H1 (cell line): ENCODE data around the gene LRP8. TPM values are rescaled to one million over a fixed set of nuclear protein-coding genes. Genes with fewer than 3 reads are reported as not detected.

Experiments
- CTCF ChIA-PET: fragments of 300-600 bp; sonication (Branson Sonifier 250); formaldehyde crosslinking; loops from one replicate; lab custom pipeline; 2021; ENCODE audit not compliant: partially characterized antibody; lab: Charles Lee
- POLR2A ChIA-PET: fragments of 300-600 bp; sonication (Branson Sonifier 250); formaldehyde crosslinking; loops from one replicate; lab custom pipeline; 2021; ENCODE audit warnings: inconsistent platforms; ENCODE audit not compliant: partially characterized antibody; lab: Charles Lee
- DNase-seq, 2 experiments: peaks; one replicate each; pipeline versions ENCODE4 v3.0.0 to v3.0.0-alpha.2; 2010 to 2022; ENCODE audit warnings: low spot score in 2 of 2, low read depth in 1 of 2, mixed read lengths in 1 of 2
- FAIRE-seq: peaks from 2 replicates; lab custom pipeline; 2011; peaks lifted over from hg19 to GRCh38; lab: Jason Lieb, UNC
- H2AFZ ChIP-seq: 2 replicates; pipeline ENCODE4 v1.8.1; 2012; ENCODE audit warnings: low read length, inconsistent platforms
- H2AK5ac ChIP-seq: 2 replicates; pipeline ENCODE4 v1.6.1; 2013; ENCODE audit warnings: low read depth, low read length
- H2BK120ac ChIP-seq: replicated peaks from 2 replicates; pipeline ENCODE3; 2013; ENCODE audit warnings: low read depth, low read length, inconsistent platforms
- H2BK12ac ChIP-seq: 2 replicates; pipeline ENCODE4 v1.6.1; 2013; ENCODE audit warnings: low read depth, low read length
- H2BK15ac ChIP-seq: 2 replicates; pipeline ENCODE4 v1.6.1; 2013; ENCODE audit warnings: low read length
- H2BK20ac ChIP-seq: 2 replicates; pipeline ENCODE4 v1.6.1; 2013; ENCODE audit warnings: low read length
- H2BK5ac ChIP-seq: 2 replicates; pipeline ENCODE4 v1.6.1; 2013; ENCODE audit warnings: low read depth, low read length
- H3K14ac ChIP-seq: 2 replicates; pipeline ENCODE4 v1.6.1; 2013; ENCODE audit warnings: inconsistent platforms; ENCODE audit not compliant: insufficient read length
- H3K18ac ChIP-seq: 2 replicates; pipeline ENCODE4 v1.6.1; 2013; ENCODE audit warnings: low read length; ENCODE audit errors: extremely low read depth
- H3K23ac ChIP-seq: 2 replicates; pipeline ENCODE4 v1.6.1; 2013; ENCODE audit warnings: inconsistent platforms; ENCODE audit not compliant: insufficient read length
- H3K23me2 ChIP-seq: 2 replicates; pipeline ENCODE4 v1.6.1; 2013; ENCODE audit warnings: low read depth, low read length
- H3K27ac ChIP-seq: 2 replicates; pipeline ENCODE4 v1.6.1; 2011; ENCODE audit warnings: low read depth, low read length, inconsistent platforms
- H3K27me3 ChIP-seq, 4 experiments: replicated peaks in 1 of 4; 1 replicate in 1 of 4; 2 replicates in 3 of 4; pipeline versions ENCODE4 v1.6.1 to v1.8.1; 2011 to 2013; ENCODE audit warnings: low read length in 3 of 4, mild to moderate bottlenecking in 3 of 4, inconsistent platforms in 2 of 4, mixed read lengths in 2 of 4, moderate library complexity in 1 of 4; ENCODE audit not compliant: control insufficient read depth in 3 of 4, insufficient read depth in 3 of 4; ENCODE audit errors: extremely low read depth in 1 of 4
- H3K36me3 ChIP-seq, 4 experiments: 2 replicates each; pipeline versions ENCODE4 v1.6.1 to v1.8.1; 2011 to 2013; ENCODE audit warnings: mild to moderate bottlenecking in 4 of 4, low read length in 3 of 4, moderate library complexity in 2 of 4, control low read depth in 1 of 4, inconsistent platforms in 1 of 4; ENCODE audit not compliant: insufficient read depth in 4 of 4, control insufficient read depth in 2 of 4
- H3K4ac ChIP-seq: replicated peaks from 2 replicates; pipeline ENCODE3; 2013; ENCODE audit warnings: low read length, low read depth, mixed read lengths, inconsistent platforms; ENCODE audit not compliant: insufficient read length
- H3K4me1 ChIP-seq, 4 experiments: replicated peaks in 1 of 4; 1 replicate in 1 of 4; 2 replicates in 3 of 4; pipeline versions ENCODE4 v1.6.1 to v1.8.1; 2011 to 2013; ENCODE audit warnings: low read length in 3 of 4, inconsistent platforms in 2 of 4, mixed read lengths in 1 of 4; ENCODE audit not compliant: insufficient read depth in 4 of 4, control insufficient read depth in 3 of 4
- H3K4me2 ChIP-seq, 2 experiments: 2 replicates each; pipeline versions ENCODE4 v1.6.1 to v1.8.1; 2011 to 2013; ENCODE audit warnings: low read depth in 2 of 2, low read length in 2 of 2, control low read depth in 1 of 2, inconsistent platforms in 1 of 2, mild to moderate bottlenecking in 1 of 2; ENCODE audit not compliant: insufficient read depth in 1 of 2
- H3K4me3 ChIP-seq, 4 experiments: fragments of 200-600, 300-600 bp in 1 of 4; sonication (generic), shearing (Covaris generic), sonication (Bioruptor Twin) in 1 of 4; 2 replicates each; pipeline versions ENCODE4 v1.5.1 to v1.8.1; 2011 to 2016; ENCODE audit warnings: low read length in 4 of 4, low read depth in 3 of 4, control low read depth in 2 of 4, inconsistent platforms in 2 of 4, mild to moderate bottlenecking in 2 of 4, mixed read lengths in 1 of 4, moderate library complexity in 1 of 4; ENCODE audit not compliant: insufficient read depth in 2 of 4; ENCODE audit errors: extremely low read depth in 1 of 4
- H3K56ac ChIP-seq: replicated peaks from 2 replicates; pipeline ENCODE3; 2013; ENCODE audit warnings: low read depth, mild to moderate bottlenecking, mixed read lengths, low read length, inconsistent platforms; ENCODE audit not compliant: insufficient read length
- H3K79me1 ChIP-seq: 2 replicates; pipeline ENCODE4 v1.6.1; 2013; ENCODE audit warnings: low read depth, low read length, control low read depth
- H3K79me2 ChIP-seq, 2 experiments: 2 replicates each; pipeline versions ENCODE4 v1.6.1 to v1.8.1; 2012 to 2013; ENCODE audit warnings: low read length in 2 of 2, mild to moderate bottlenecking in 2 of 2, inconsistent platforms in 1 of 2; ENCODE audit not compliant: insufficient read depth in 2 of 2, control insufficient read depth in 1 of 2
- H3K9ac ChIP-seq, 4 experiments: replicated peaks in 1 of 4; 1 replicate in 1 of 4; 2 replicates in 3 of 4; pipeline versions ENCODE4 v1.6.1 to v1.8.1; 2011 to 2013; ENCODE audit warnings: low read depth in 3 of 4, low read length in 3 of 4, control low read depth in 2 of 4, mild to moderate bottlenecking in 2 of 4, moderate library complexity in 2 of 4, inconsistent platforms in 1 of 4; ENCODE audit errors: extremely low read depth in 1 of 4
- H3K9me3 ChIP-seq, 2 experiments: 2 replicates each; pipeline versions ENCODE4 v1.6.1 to v1.8.1; 2012 to 2013; ENCODE audit warnings: mild to moderate bottlenecking in 2 of 2, moderate library complexity in 2 of 2, control low read depth in 1 of 2, inconsistent platforms in 1 of 2, low read depth in 1 of 2, low read length in 1 of 2, mixed read lengths in 1 of 2; ENCODE audit not compliant: insufficient read depth in 2 of 2
- H4K20me1 ChIP-seq, 2 experiments: replicated peaks in 1 of 2; 2 replicates each; pipeline versions ENCODE3 to v1.8.1; 2011 to 2013; ENCODE audit warnings: inconsistent platforms in 2 of 2, low read length in 2 of 2, mild to moderate bottlenecking in 1 of 2; ENCODE audit not compliant: insufficient read depth in 2 of 2, control insufficient read depth in 1 of 2
- H4K5ac ChIP-seq: 2 replicates; pipeline ENCODE4 v1.6.1; 2013; ENCODE audit warnings: low read length, low read depth, mixed read lengths, inconsistent platforms; ENCODE audit not compliant: insufficient read length
- H4K8ac ChIP-seq: 2 replicates; pipeline ENCODE4 v1.8.0; 2013; ENCODE audit warnings: mild to moderate bottlenecking, moderate library complexity, low read length, inconsistent platforms; ENCODE audit not compliant: insufficient read depth; ENCODE audit errors: extremely low read depth
- H4K91ac ChIP-seq: replicated peaks from 2 replicates; pipeline ENCODE3; 2013; ENCODE audit warnings: low read length, mixed read lengths, inconsistent platforms; ENCODE audit not compliant: insufficient read length
- BCL11A ChIP-seq, 2 experiments: IDR thresholded peaks; one replicate each; pipeline ENCODE4 v1.6.1; 2011; ENCODE audit warnings: low read depth in 2 of 2, low read length in 2 of 2, mild to moderate bottlenecking in 2 of 2
- FOSL1 ChIP-seq: IDR thresholded peaks from 2 replicates; pipeline ENCODE4 v1.6.1; 2011; ENCODE audit warnings: mild to moderate bottlenecking, low read depth, low read length, moderate library complexity; ENCODE audit not compliant: insufficient read depth
- MAX ChIP-seq: IDR thresholded peaks from 2 replicates; pipeline ENCODE4 v1.6.1; 2012; ENCODE audit warnings: inconsistent platforms
- RFX5 ChIP-seq: IDR thresholded peaks from 2 replicates; pipeline ENCODE4 v1.6.1; 2011; ENCODE audit warnings: low read depth, low read length, improper control_type of control experiment, borderline replicate concordance
- RNF2 ChIP-seq: fragments of 200-900, 300-1000 bp; sonication (generic); IDR thresholded peaks from 2 replicates; pipeline ENCODE4 v1.7.1; 2016; ENCODE audit warnings: borderline replicate concordance, low read depth, mild to moderate bottlenecking, antibody characterized with exemption, low read length; ENCODE audit not compliant: poor library complexity, severe bottlenecking; ENCODE audit errors: missing control alignments
- SP4 ChIP-seq: IDR thresholded peaks from 2 replicates; pipeline ENCODE4 v1.6.1; 2012; ENCODE audit warnings: low read length, inconsistent platforms
- TAF1 ChIP-seq: IDR thresholded peaks from 2 replicates; pipeline ENCODE4 v1.6.1; 2011; ENCODE audit warnings: mild to moderate bottlenecking, low read depth, low read length
- TAF7 ChIP-seq: optimal IDR thresholded peaks from 2 replicates; pipeline ENCODE3; 2011; ENCODE audit warnings: low read depth, mild to moderate bottlenecking, inconsistent platforms, low read length, moderate library complexity, borderline replicate concordance
- TCF12 ChIP-seq: IDR thresholded peaks from 2 replicates; pipeline ENCODE4 v1.6.1; 2011; ENCODE audit warnings: low read depth, mild to moderate bottlenecking, low read length
- WGBS, 2 experiments: shearing (Covaris generic) in 1 of 2; methylation state at CpG; one replicate each; pipeline versions ENCODE4 v1.1.6 to v1.1.7; 2013 to 2015; ENCODE audit warnings: low lambda C conversion rate in 2 of 2, mixed read lengths in 2 of 2, inconsistent platforms in 1 of 2, low coverage in 1 of 2, missing lambda C conversion rate in 1 of 2; ENCODE audit not compliant: insufficient replicate concordance in 2 of 2, insufficient coverage in 1 of 2, insufficient read length in 1 of 2; ENCODE audit errors: extremely low coverage in 1 of 2, missing lambda C conversion rate in 1 of 2; 5-methylcytosine and 5-hydroxymethylcytosine counted together
- polyA plus RNA-seq, 7 experiments: library from polyadenylated mRNA; depleted of rRNA in 3 of 7; stranded (reverse) in 5 of 7; unstranded in 2 of 7; fragments of >200 nt in 5 of 7; fragments of 200-250 nt in 2 of 7; gene quantifications; 1 replicate in 5 of 7; 2 replicates in 1 of 7; 4 replicates in 1 of 7; pipeline versions ENCODE4 v1.2.1 to v1.2.3, GENCODE V29; 2011 to 2013; ENCODE audit warnings: missing spikeins in 2 of 7, mixed read lengths in 2 of 7
- total RNA-seq: library from RNA; stranded (reverse); fragmentation: NEBNext Ultra II Directional; extraction: Animal tissue kit (Norgen Biotek cat#: 25700); gene quantifications from 2 replicates; pipeline ENCODE4 v1.2.1, GENCODE V29; 2021

Gene LRP8
- total and polyA plus RNA-seq, 2 of the 8 experiments (the other 6 are each of a cell fraction or from before 2014, with no cell fraction given), result 63.2 to 66.4 TPM

- no peak overlapping the region for H4K91ac ChIP-seq
- H3K23me2 ChIP-seq, result peaks cover 5% of the 10 kb centered on the region; the same call in 1 of the 2 replicates
- H3K9me3 ChIP-seq, result no peaks in the 10 kb centered on the region
- H3K4me2 ChIP-seq, result no peak overlapping the region
- no peaks in the 10 kb centered on the region; a peak in 1 of 7 replicates for H3K27me3 ChIP-seq
- H3K56ac ChIP-seq, result no peak overlapping the region
- H2BK20ac ChIP-seq, result no peak overlapping the region
- H4K20me1 ChIP-seq, result no peaks in the 10 kb centered on the region
- H2BK15ac ChIP-seq, result no peak overlapping the region
- H4K8ac ChIP-seq, result no peak overlapping the region
- FAIRE-seq (no peak), DNase-seq (peak in 1 of 2 experiments; percentile 14)
- WGBS, 2 experiments, result 93% methylated on average over 3 of the region's 3 CpGs; no CpG with 5 or more reads in 1 of the 2 experiments
- ChIA-PET CTCF (interaction anchor here (0.6 to 2.7 kb wide), 5 partner anchors 9 to 165 kb away, joined by 3 to 8 read pairs (median 5); no protein-coding TSS in a partner anchor), POLR2A (no interaction called here)
- H3K9ac ChIP-seq, result no peak overlapping the region
- no peak overlapping the region for H3K23ac ChIP-seq
- no peak overlapping the region for H2AK5ac ChIP-seq
- no peak overlapping the region for H3K27ac ChIP-seq
- H2AFZ ChIP-seq, result no peak overlapping the region
- no peak overlapping the region for H4K5ac ChIP-seq
- no peak overlapping the region for H3K4me3 ChIP-seq
- H3K14ac ChIP-seq, result no peak overlapping the region
- H3K18ac ChIP-seq, result no peak overlapping the region
- H3K4ac ChIP-seq, result no peak overlapping the region
- H3K4me1 ChIP-seq, result peaks cover 0 to 5% (median 3%) of the 10 kb centered on the region in 4 experiments; a peak in 3 of 7 replicates
- H3K36me3 ChIP-seq, result no peaks in the 10 kb centered on the region
- no peaks in the 10 kb centered on the region for H3K79me1 ChIP-seq
- TF ChIP-seq RNF2, result no peak
- TF ChIP-seq FOSL1, result no peak
- no peak for TF ChIP-seq TAF7
- no peak for TF ChIP-seq SP4
- TF ChIP-seq BCL11A (IDR thresholded peaks at IDR 0.05; ENCODE audit: low read depth in 2 of 2, low read length in 2 of 2), result no peak
- no peak for TF ChIP-seq RFX5
- no peak for TF ChIP-seq TCF12
- TF ChIP-seq TAF1, result no peak
- TF ChIP-seq MAX, result no peak
- H2BK5ac ChIP-seq, result no peak overlapping the region
- no peaks in the 10 kb centered on the region for H3K79me2 ChIP-seq
- no peak overlapping the region for H2BK120ac ChIP-seq
- H2BK12ac ChIP-seq, result no peak overlapping the region
Observed at GRCh38 chr1:53332833-53333232, 5.0 kb upstream of the LRP8 start.
